Stimulated activated CD4-positive, alpha-beta T cell treated with anti-CD3 and anti-CD28 coated beads, TNF-alpha, amount 100 ng/mL, for 48 hours (primary cell): ENCODE measurements around the gene STEAP2.
"Not testable (repeated sequence)": the region's sequence is repeated elsewhere in the genome, so short reads cannot be mapped to it uniquely, and the experiment has no call there.

Experiments
- DNase-seq, 3 donors: peaks; one replicate each; pipeline ENCODE4 v3.0.0-alpha.2; 2020; ENCODE audit warnings: low read depth in 3 of 3

STEAP2 gene

DNA sequence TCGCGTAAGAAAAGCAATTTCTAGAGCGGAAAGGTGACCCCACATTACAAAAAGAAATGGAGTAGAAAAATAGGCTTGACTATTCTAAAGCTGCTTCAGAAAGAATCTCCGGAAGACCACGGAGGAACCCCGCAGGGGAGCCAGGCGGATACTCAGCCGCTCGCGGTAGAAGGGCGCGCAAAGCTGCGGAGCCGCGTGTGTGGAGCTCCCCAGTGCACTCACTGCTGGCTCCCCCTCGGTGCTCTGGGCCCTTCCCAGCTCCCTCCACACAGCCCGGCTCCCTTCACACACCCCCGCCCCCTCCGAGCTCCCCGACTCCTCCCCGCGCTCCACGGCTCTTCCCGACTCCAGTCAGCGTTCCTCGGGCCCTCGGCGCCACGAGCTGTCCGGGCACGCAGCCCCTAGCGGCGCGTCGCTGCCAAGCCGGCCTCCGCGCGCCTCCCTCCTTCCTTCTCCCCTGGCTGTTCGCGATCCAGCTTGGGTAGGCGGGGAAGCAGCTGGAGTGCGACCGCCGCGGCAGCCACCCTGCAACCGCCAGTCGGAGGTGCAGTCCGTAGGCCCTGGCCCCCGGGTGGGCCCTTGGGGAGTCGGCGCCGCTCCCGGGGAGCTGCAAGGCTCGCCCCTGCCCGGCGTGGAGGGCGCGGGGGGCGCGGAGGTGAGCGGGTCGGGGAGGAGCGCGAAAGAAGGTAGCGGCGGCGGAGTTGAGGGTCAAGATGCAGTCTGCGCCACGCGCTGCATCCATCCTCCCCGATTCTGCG lies at the start of gene STEAP2:
STEAP2 (plus strand) TSS at position 350 of the 758 bp plus-strand sequence. CDS start 13,343 bp downstream, outside the sequence.
- peak; percentile 8 to 23 (median 12) for DNase-seq

DNA sequence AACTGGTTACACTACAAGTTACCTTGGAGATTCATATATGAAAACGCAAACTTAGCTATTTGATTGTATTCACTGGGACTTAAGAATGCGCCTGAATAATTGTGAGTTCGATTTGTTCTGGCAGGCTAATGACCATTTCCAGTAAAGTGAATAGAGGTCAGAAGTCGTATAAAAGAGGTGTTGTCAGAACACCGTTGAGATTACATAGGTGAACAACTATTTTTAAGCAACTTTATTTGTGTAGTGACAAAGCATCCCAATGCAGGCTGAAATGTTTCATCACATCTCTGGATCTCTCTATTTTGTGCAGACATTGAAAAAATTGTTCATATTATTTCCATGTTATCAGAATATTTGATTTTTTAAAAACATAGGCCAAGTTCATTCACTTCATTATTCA lies 48.0 kb upstream of the STEAP2 start:
- no peak for DNase-seq

DNA sequence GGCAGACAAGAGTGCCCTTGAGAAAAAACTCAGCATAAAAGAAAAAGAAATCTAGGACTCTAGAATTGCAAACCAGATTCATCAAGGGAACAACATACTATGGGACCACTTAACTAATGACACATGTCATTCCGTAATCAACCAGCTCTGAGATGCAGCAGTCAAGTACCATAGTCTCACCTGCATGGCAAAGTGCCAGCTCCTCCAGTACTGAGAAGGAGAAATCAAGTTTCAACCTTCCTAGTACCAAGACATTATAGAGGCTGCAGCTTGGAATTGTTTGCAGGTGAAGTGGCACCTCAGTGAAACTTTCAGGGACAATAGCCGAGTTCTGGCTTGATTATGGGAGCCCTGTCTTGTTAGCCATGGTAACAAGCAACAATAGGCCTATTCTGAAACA lies 45.8 kb upstream of the STEAP2 start:
- no peak for DNase-seq

DNA sequence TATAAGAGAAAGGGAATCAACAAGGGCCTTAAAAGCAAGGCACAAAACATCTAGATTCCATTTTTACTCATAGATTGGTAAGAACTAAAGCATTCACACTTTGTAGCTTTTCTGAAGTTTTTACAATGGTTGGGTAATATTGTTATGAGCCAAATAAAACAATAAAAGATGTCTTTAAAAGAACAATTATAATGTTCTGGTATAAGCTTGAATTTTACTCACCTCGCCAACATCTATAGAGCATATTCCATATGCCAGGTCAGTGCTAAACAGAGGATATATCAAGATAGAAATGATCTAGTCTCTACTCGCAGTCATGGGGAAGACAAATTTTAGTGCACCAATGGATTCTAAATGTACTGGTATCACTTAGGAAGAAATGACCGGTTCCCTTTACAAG lies 45.4 kb upstream of the STEAP2 start:
- DNase-seq: no peak

DNA sequence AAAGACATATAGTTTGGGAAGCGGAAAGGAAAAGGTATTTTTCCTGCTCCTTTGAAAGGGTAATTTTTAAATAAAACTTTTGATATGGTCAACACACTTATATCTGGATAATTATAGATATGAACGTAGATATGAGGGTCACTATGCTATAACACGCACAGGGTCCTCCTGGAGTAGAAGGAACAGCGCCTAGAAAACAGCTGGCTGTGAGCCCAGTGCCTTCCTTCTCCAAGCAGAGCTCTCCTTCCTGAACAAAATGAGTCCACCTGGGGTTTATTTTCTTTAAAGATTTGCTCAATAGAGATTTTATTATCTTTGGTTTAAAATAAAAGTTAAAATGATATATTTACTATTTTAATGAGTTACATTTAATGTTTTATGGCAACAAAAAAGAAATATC lies 44.2 kb upstream of the STEAP2 start:
- no peak for DNase-seq

DNA sequence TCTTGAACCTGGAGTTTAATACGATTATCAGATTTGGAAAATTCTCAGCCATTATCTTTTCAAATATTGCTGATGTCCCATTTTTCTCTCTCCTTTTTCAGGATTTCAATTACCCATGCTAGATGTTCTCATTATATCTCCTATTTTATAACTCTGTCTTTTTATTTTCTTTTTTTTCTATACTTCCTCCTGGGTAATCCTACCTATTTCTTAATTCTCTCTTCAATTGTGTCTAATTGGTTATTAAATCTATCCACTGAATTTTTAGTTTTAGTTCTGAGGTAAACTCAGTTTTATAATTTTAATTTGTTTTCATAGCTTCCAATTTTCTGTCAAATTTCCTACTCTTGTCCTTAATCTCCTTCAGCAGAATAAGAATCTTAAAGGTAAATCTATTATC lies 41.6 kb upstream of the STEAP2 start:
- DNase-seq: no peak

DNA sequence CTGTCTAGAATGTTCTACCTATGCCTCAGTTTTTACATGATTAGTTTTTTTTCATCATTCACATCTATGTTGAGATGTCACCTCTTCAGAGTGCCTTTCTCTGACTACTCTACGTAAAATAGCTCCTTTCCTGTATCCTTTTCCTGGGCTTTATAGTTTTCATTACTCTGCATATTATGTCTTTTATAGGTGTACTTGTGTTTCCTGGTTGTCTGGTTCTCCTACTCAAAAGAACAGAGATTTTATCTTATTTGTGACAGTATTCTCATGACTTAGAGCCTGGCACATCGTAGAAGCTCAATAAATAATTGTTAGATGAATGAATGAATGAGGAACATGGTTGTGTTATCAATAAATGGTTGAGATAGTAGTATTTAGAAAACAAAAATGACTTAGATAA lies 39.4 kb upstream of the STEAP2 start:
- DNase-seq: no peak

DNA sequence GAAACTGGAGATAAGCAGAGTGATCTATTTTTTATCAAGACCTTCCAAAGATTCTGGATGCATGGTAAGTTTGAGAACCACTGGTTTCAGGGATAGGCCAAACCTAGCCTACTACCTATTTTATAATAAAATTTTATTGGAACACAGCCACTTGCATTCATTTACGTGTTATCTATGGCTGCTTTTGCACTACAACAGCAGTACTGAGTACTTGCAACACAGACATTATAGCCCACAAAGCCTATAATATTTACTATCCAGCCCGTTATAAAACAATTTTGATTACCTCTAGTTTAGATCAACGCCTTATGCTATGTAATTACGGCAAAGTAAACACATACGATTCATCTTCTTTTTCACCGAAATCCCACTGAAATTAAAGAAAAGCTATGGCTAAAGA lies 38.9 kb upstream of the STEAP2 start:
- DNase-seq: no peak

DNA sequence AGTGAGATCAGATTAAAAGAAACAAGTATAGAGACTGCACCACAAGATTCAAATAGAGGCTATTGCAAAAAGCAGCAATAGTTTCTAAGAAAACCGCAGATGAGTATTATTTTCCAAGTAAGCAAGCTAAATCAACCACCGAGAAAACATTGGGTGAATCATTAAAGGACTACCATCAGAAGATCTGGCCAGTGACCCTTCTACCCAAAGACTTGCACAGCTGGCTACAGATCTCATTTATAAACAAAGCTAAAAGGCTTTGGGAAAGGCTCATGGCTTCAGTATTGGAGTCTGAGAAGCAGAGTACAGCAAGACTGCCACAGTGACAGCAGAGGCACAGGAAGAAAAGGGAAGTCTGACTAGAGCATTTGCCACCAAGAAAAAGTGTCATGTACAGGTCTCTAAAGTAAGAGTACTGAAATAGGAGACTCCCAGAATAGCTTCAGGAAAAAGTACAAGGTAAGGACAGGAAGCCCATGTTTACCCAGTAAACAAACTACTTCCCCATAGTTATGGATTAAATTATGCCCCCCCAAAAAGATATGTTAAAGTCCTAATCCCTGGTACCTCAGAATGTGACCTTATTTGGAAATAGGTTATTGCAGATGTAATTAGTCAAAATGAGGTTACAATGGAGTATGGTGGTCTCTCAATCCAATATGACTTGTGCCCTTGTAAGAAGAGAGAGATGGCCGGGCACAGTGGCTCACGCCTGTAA lies 38.3 kb upstream of the STEAP2 start:
- DNase-seq: no peak

DNA sequence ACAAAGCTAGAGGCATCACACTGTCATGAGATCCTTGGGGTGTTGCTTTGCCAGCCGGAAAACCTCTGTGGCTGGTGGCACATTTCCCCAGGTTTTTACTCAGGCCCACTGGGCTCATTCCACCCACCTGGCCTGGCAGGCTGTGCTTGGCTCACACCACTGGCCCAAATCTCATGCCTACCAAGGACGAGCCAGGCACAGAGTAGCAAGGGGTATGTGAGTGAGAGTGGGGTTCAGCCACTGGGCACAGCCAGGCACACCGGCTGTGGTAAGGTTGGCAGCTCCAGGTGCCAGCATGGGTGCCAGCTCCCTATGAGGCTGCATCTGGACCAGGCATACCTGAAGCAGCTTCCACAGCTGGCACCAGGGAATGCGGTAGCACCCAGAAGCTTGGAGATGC lies 35.9 kb upstream of the STEAP2 start:
- DNase-seq: no peak

DNA sequence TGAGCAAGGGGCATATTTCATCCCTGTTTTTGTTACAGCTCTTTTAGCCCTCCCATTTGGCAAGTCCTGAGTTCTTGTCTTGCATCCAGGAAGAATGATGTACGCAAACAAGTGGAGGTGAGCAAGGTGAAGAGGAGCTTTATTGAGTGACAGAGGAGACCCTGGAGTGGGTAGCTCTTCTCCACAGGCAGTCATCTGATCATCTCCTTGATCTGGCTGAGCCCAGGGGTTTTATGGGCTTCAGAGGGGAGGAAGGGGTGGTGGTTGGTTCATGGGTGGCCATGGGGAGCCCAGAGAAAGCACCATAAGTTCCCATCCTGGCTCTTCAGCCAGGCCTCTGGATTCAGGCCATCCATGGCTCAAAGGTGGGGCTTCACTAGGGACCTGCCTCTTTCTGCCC lies 35.3 kb upstream of the STEAP2 start:
- DNase-seq: no peak

DNA sequence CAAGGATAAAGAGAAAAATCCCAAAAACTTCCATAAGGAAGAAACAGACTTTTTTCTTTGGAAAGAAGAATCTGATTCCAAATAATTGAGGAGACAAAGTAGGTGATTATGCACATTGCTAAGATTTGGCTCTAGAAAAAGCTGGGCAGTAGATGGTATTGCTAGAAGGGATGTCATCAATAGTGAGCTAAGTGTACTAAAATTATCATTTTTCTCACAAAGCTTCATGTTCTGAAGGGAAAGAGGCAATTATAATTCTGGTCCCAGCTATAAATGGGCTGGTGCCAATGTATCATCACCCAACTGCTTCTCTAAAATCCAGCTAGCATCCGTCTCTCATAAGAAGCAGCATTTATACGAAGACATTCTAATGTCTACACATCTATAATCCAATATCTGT lies 33.4 kb upstream of the STEAP2 start:
- no peak for DNase-seq

DNA sequence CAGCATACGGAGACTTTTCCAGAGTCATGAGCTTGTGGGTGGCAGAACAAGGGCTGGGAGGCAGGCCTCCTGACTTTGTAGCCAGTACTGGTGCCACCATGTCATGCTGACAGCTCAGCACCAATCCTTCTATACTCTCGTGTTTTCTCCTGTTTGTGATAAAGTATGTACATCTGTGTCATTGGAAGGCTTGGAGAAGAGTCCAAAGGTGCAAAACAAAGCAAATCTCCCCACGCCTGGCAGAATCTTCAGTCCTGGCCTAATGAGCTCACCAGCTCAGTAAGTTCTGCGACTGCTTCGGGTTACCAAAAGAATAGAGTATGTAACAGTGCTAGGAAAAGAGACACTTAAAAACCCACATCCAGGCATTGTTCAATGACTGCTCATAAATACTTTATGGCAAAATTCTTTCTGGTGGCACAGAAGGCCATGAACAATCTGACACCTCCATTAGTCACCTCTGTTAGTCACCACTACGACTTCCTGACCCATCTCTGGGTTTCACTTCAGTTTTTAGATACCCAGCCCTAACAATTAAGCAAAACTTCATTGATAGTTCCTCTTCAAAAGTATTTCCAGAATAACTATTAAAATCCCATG lies 32.8 kb upstream of the STEAP2 start:
- DNase-seq: no peak

DNA sequence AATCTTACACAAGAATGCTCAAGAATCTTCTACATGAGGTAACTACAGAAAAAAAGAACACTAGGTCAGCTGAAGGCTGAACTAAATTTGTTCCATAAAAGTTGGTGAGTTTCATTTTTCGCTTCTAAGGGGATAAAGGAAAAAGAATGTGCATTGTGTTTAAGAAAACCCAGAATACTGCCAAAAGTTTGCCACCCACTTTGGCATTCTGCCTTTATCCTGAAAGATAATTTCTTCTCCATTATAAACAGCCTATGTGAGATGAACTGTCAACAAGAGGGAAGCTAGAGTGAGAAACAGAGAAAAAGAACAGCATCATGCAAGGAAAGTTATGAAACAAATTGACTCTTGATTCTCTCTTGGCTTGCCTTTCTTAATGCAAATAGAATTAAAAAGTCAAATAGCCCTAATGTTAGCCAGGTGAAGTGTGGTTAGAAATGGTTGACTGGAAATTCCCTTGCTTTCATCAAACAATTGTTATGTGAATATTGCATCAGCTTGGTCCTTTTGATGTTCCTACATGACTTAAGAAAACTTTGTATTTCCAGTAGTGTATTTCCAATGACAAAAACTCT lies 31.4 kb upstream of the STEAP2 start:
- DNase-seq: no peak

DNA sequence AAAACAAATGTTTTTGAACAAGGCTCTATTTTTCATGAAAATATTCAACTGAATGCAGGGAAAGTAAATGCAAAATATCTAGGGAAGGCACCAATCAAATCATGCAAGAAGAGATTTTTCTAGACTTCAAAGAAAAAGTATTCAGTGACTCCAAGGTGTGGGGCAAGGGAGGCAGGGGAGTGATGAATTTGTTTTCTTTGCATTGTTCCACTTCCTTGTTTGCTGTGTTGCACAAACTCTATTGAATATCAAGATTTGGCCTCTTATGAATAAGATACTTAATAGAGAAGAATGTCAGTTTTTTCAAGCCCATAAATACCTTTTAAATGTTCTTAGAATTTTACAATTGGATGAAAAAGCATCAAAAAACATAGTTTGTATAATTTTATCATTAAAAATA lies 30.9 kb upstream of the STEAP2 start:
- DNase-seq: no peak

DNA sequence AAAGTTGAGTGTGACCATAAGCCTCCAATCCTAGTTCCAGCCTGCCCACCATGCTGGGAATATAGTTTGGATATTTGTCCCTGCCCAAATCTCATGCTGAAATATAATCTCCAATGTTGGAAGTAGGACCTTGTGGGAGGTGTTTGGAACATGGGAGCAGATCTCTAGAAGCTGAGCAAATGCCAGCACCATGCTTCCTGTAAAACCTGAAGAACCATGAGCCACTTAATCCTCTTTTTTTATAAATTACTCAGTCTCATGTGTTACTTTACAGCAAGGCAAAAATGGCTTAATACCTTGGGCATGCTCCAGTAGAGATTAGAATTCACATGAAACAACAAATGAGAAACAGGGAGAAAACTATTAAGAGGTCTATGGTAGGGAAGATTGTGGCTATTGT lies 30.1 kb upstream of the STEAP2 start:
- DNase-seq: no peak

DNA sequence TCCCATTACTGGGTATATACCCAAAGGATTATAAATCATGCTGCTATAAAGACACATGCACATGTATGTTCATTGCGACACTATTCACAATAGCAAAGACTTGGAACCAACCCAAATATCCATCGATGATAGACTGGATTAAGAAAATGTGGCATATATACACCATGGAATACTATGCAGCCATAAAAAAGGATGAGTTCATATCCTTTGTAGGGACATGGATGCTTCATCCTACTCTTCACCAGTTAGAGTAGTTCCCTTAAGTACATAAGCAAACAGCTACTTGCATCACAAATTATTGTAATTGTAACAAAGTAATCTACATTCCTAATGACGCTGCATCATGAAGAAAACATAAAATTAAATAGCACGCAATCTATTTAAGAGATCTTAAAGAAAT lies 25.2 kb upstream of the STEAP2 start:
- DNase-seq: not testable (repeated sequence)

DNA sequence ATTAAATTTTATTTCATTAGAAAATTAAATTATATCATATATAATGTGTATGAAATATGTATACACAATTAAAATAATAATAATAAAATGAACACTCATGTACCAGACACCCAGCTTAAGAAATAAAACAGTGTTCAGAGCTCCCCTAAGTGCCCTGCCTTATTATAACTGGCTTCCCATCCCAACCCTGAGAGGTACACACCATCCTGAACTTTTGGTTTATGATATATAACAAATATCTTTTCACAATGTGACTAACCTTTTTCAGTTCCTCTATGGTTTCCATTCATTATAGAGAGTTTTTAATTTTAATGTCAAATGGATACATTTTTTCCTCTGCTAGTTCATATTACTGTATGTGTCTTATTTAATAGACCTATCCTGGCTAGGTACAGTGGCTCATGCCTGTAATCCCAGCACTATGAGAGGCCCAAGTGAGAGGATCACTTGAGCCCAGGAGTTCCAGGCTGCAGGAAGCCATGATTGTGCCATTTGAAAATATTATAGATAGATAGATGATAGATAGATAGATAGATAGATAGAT lies 24.0 kb upstream of the STEAP2 start:
- no peak for DNase-seq

DNA sequence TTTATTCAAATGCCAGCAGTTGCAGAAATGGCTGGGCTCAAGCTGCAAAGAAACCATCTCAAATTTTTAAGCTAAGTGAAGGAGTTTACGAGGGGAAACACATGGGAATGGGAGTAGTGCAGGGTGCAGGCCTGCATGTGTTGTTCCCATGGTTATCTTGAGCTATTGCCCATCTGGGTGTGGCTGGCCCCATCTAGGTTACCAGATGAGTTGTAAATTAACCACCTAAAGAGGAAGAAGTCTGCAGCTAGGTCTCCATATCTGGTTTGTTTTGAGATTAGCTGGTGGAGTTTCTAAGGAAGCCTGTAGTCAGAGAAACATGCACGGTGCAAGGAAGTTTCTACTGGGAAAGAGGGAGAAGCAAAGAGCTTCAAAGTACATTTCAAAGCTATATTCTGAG lies 23.3 kb upstream of the STEAP2 start:
- no peak for DNase-seq

DNA sequence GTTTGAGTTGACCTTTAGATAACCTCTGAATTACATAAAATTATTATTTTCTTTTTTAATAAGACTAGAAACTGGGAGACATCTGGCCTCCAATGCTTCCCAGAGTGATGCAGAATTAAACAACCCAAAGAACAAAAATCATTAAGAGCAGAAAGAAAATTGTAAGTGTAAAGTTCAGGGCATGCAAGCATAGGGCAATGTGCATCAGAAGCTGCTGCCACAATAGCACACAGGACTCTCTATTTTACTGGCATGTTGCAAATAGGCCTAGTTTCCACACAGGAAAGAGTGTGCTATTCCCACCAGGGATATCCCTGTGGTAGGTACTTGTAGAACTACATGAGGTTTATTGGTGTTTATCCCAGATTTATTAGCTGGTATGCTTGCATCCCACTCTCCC lies 20.5 kb upstream of the STEAP2 start:
- DNase-seq: no peak

DNA sequence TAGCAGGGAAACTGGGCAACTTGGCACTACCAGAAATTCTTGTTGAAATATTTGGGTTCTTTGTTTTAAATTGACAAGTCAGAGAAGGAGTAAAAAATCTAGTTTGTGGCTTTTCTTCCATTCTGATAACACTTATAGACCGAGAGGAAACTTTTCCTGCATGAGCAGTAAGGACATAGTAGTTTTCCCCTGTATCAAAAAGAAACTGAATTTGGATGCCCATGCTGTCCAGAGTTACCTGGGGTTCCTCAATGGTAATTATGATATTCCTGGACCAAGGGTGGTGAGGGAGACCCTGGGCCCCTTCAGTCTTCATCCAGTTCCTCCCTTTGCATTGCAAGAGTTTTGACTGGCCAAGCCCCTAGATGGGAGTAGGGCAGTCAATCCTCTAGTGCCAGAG lies 19.9 kb upstream of the STEAP2 start:
- no peak for DNase-seq
